Fibroblast of skin of right biceps (primary cell): ENCODE results near the gene DNAAF5.
A peak's percentile ranks its signal among the peaks of the same experiment; 100 is the strongest.

Experiments used
- DNase-seq: peaks from one replicate; pipeline ENCODE4 v3.0.0-alpha.2; 2013

DNAAF5 gene

GRCh38 chr7:707296-708000, 19.1 kb upstream of the DNAAF5 start:
- DNase-seq, result no peak

DNA sequence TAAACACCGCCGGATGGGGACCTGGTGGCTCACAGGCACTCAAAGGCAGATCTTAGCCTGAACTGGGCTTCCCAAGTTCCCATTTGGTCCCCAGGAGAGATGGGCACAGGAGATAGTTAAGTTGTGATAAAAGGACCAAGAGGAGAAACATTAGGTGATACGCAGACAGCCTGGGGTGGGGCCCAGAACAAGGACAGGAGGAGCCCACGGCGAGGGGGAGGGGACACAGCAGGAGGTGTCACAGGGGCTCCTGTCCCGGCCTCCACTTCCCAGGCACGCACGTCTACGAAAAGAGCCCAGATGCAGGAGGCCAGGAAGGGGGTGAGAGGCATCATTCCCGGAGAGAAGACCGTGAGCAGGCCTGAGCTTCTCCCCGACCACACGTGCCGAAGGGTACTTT, 16.3 kb upstream of the DNAAF5 start:
- DNase-seq, result no peak

- DNase-seq, result no peak
These were observed 15.2 kb upstream of the DNAAF5 start for GRCh38 chr7:711093-711921.

DNA sequence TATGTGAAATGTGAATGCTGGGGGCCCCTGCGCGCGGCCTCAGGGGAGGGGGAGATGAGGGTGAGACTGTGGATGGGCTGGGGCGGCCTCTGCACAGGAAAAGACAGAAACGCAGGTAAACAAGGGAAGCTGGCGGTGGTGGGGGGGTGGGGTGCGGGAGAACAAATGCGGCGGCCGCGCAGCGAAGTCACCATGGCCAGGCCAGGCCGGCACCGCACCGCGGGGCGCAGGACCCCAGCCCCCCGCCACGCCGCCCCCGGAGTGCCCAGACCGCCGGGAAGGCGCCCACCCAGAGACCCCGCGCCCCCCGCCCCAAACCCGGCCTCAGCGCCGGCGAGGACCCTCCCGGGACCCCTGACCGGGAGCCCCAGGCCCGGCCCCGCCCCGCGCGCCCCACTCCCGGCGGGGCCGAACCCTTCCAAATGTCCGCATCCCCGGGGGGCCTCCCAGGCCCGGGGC, 14.5 kb upstream of the DNAAF5 start:
- DNase-seq, result no peak

DNA sequence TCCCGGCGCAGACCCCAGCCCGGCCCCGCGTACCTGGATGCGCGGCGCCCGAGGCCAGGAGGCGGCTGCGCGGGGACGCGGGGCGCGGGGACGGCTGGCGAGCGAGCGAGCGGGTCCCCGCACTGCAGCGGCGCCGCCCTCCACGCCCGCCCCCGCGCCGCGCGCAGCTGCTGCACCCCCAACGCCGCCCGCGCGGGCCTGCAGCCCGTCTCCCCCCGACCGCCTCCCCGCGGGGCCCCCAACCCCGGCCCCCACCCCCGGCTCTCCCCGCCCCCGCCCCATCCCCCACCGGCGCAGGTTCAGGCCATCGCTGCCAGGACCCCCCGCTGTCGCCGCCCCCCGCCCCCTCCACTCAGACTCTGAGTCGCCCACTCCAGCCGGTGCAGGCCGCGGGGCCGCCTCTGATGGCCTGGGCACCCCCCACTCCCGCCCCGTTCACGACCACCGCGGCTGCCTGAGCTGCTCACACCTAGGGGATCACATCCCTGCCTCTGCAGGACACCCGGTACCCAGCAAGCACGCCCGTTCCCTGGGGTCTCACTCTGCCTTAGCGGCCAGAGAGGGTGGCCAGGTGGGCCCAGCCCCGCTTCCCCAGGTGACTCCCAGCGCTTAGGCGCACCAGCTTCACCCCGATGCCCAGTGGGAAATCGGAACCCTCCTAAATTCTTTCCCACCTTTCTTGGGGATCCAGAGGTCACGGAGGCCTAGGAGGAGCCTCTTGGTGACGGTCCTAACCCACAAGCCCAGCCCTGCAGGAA, 13.9 kb upstream of the DNAAF5 start:
- no peak for DNase-seq

- no peak for DNase-seq
These were observed 13.4 kb upstream of the DNAAF5 start for GRCh38 chr7:713139-713457.

DNA sequence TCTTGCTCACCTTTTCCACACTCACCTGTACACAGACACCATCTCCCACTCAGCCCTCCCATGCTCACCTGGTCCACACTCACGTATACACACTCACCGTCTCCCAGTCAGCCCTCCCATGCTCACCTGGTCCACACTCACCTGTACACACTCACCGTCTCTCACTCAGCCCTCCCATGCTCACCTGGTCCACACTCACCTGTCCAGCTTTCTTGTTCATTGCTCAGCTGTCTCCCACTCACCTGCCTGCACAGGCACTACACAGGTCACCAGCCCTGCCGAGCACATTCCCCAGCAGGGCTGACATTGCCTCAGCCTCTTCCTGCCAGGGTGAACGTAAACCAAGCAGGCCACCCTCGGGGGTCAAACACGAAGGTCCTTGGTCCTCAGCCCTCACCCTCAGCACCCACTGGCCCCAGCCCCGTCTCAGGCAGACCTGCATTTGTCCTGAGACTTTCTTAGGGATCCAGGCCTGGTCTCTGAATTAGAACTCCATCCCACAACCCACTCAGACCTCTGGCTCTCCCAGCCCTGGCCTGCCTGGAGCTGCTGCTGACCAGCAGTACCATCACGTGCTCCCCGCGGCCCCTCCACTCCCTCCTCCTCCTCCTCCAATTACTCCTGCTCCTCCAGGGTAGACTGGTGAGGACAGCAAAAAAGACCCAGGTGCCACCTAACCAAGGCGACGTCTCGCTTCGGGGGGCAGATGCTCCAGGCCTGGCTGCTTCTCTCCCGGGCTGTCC, 12.8 kb upstream of the DNAAF5 start:
- no peak for DNase-seq

GRCh38 chr7:714251-714671, 12.2 kb upstream of the DNAAF5 start:
- DNase-seq, result no peak

DNA sequence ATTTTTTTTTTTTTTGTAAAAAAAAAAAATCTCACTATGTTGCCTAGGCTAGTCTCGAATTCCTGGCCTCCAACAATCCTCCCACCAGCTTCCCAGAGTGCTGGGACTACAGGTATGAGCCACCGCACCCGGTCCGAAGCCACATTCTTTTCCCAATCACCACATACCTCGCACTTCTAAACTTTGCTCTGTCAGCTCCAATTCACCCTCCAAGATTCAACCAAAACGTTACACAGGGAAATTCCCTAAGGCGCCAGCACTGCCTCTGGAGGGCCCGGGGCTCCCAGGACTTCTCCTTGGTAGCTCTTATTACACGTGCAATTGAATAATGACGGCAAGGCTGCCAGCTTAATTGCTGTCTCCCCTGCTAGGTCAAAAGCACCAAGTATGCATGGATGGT, 10.3 kb upstream of the DNAAF5 start:
- DNase-seq, result no peak

- DNase-seq, result no peak
These were observed 9.9 kb upstream of the DNAAF5 start for GRCh38 chr7:716636-717035.

DNA sequence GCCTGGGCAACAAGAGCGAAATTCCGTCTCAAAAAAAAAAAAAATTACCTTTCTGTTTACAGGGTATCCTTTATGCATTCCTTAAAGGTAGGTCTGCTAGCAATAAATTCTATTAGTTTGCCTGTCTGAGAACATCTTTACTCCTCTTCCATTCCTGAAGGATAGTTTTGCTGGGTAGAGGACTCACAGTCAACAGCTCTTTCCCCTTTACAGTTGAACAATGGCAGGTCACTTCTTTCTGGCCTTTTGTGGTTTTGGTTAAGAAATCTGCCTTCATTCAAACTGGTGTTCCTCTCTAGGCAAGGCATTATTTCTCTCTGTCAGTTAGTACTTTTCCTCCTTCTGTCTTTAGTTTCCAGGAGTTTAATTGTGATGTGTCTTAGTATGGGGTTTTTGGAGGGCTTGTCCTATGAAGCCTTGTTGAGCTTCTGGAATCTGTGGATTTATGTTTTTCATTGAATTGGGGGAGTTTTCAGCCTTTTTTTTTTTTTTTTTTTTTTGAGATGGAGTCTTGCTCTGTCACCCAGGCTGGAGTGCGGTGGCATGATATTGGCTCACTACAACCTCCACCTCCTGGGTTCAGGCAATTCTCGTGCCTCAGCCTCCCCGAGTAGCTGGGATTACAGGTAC, 4.8 kb upstream of the DNAAF5 start:
- DNase-seq, result no peak

GRCh38 chr7:723541-723940, 3.0 kb upstream of the DNAAF5 start:
- DNase-seq, result no peak

- no peak for DNase-seq
These were observed 2.2 kb upstream of the DNAAF5 start for GRCh38 chr7:724298-724697.

- peak; percentile 49 for DNase-seq
These were observed 1.1 kb upstream of the DNAAF5 start for GRCh38 chr7:725223-726005.

GRCh38 chr7:726854-727103, 280 bp downstream of the DNAAF5 start:
- no peak for DNase-seq

- DNase-seq, result no peak
These were observed 756 bp downstream of the DNAAF5 start, which contains the start of gene PRKAR1B for GRCh38 chr7:727104-727805. TSS of gene PRKAR1B (minus strand) at chr7:727281. CDS start at chr7:711505, 15,776 bp downstream.

- peak; percentile 17 for DNase-seq
These were observed 1.4 kb downstream of the DNAAF5 start for GRCh38 chr7:727806-728460.

DNA sequence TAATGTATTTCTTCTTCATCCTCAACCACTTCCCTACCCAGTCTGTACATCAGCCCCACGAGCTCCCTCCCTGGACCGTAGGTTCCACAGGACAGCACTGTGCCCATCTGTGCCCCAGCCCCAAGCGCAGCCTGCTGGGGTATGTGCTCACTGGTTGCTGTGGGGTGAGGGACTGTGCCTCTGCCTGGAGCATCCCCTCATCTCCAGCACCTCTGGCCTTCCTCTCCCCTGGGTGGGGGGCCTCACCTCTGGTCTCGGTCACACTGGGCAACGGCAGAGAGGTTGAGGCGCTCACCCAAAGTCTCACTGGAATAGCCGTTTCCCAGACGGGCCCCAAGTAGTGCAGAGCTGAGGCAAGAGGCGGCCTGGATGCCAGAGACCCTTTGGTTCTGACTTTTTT, 2.1 kb downstream of the DNAAF5 start:
- DNase-seq, result no peak

GRCh38 chr7:729140-730000, 2.9 kb downstream of the DNAAF5 start:
- DNase-seq, result no peak
